Adipose tissue (tissue), 3 donors: ENCODE results near the gene FOXC2. TPM values are rescaled to one million over a fixed set of nuclear protein-coding genes. Genes with fewer than 3 reads are reported as not detected.

Experiments
- H3K27ac ChIP-seq: one replicate; pipeline ENCODE4 v1.5.1; 2013; ENCODE audit warnings: low read depth, low read length
- whole genome bisulfite sequencing, 3 donors: extraction: QIAGEN DNeasy Blood & Tissue Kit; methylation state at CpG; one replicate each; pipeline ENCODE4 v1.1.7; 2013; 5-methylcytosine and 5-hydroxymethylcytosine counted together
- polyA plus RNA-seq, 3 donors: library from polyadenylated mRNA; stranded (reverse); fragments of 200-250 nt; gene quantifications; one replicate each; pipeline ENCODE4 v1.2.3, GENCODE V29; 2013
- donor health status: healthy with polysubstance abuse.
- donor health status: Bipolar disorder and iron deficiency.
- donor health status: healthy.

FOXC2 gene
- polyA plus RNA-seq, 3 donors, result 0.08 to 1.0 (median 0.90) TPM

- H3K27ac ChIP-seq, result no peak overlapping the region
- 6 to 14% (median 14%) methylated on average over 33 of the region's 33 CpGs for WGBS, 3 donors
Observed at GRCh38 chr16:86568677-86569623, 2.3 kb downstream of the FOXC2 start.

- WGBS, 3 donors, result 23 to 55% (median 52%) methylated on average over 13 of the region's 13 CpGs
- H3K27ac ChIP-seq, result no peak overlapping the region
Observed at GRCh38 chr16:86569701-86570447, 3.2 kb downstream of the FOXC2 start.

- WGBS, 3 donors, result 46 to 68% (median 59%) methylated on average over 28 of the region's 28 CpGs
- no peak overlapping the region for H3K27ac ChIP-seq
Observed at GRCh38 chr16:86570558-86571529, 4.2 kb downstream of the FOXC2 start.

- WGBS, 3 donors, result 34 to 73% (median 68%) methylated on average over 10 of the region's 10 CpGs
- H3K27ac ChIP-seq, result no peak overlapping the region
Observed at GRCh38 chr16:86571530-86571915, 4.9 kb downstream of the FOXC2 start.

- no peak overlapping the region for H3K27ac ChIP-seq
- 27 to 75% (median 65%) methylated on average over 12 of the region's 12 CpGs for WGBS, 3 donors
Observed at GRCh38 chr16:86572041-86572521, 5.5 kb downstream of the FOXC2 start.

GRCh38 chr16:86572606-86573005, 6.0 kb downstream of the FOXC2 start:
- 44 to 76% (median 64%) methylated on average over 8 of the region's 8 CpGs for WGBS, 3 donors
- H3K27ac ChIP-seq, result no peak overlapping the region

- no peak overlapping the region for H3K27ac ChIP-seq
- WGBS, 3 donors, result 24 to 62% (median 59%) methylated on average over 8 of the region's 8 CpGs
Observed at GRCh38 chr16:86573215-86573614, 6.6 kb downstream of the FOXC2 start.

GRCh38 chr16:86573646-86574508, 7.2 kb downstream of the FOXC2 start:
- no peak overlapping the region for H3K27ac ChIP-seq
- WGBS, 3 donors, result 31 to 65% (median 55%) methylated on average over 13 of the region's 13 CpGs

GRCh38 chr16:86574646-86575045, 8.0 kb downstream of the FOXC2 start:
- H3K27ac ChIP-seq, result no peak overlapping the region
- WGBS, 3 donors, result 32 to 75% (median 65%) methylated on average over 4 of the region's 4 CpGs

- 32 to 62% (median 61%) methylated on average over 17 of the region's 17 CpGs for WGBS, 3 donors
- H3K27ac ChIP-seq, result no peak overlapping the region
Observed at GRCh38 chr16:86575095-86575685, 8.6 kb downstream of the FOXC2 start.

- no peak overlapping the region for H3K27ac ChIP-seq
- WGBS, 3 donors, result 1 to 2% (median 2%) methylated on average over 52 to 54 of the region's 54 CpGs
Observed at GRCh38 chr16:86575754-86576557, 9.3 kb downstream of the FOXC2 start.

GRCh38 chr16:86576591-86577313, 10.1 kb downstream of the FOXC2 start:
- H3K27ac ChIP-seq, result no peak overlapping the region
- 9 to 26% (median 24%) methylated on average over 31 to 33 of the region's 33 CpGs for WGBS, 3 donors

- no peak overlapping the region for H3K27ac ChIP-seq
- WGBS, 3 donors, result 32 to 59% (median 57%) methylated on average over 12 of the region's 12 CpGs
Observed at GRCh38 chr16:86577314-86577971, 10.8 kb downstream of the FOXC2 start.

- 25 to 57% (median 50%) methylated on average over 13 of the region's 13 CpGs for WGBS, 3 donors
- H3K27ac ChIP-seq, result no peak within 1 kb of the TSS
Observed at GRCh38 chr16:86578061-86578599, 11.5 kb downstream of the FOXC2 start, which contains the start of gene FOXL1. TSS of gene FOXL1 (plus strand) at chr16:86578549. CDS start at chr16:86578724, 175 bp downstream.
